OCI-LY1 (cell line): Measurements from ENCODE around the gene OR1F1.

Source experiments
- EZH2 ChIP-seq: fragments of 200-600 bp; sonication (generic), shearing (Covaris generic); IDR thresholded peaks from 2 replicates; pipeline ENCODE4 v1.8.0; 2017; ENCODE audit warnings: borderline replicate concordance, mixed run types, mild to moderate bottlenecking, antibody characterized with exemption, low read length, moderate library complexity, mixed read lengths
- TF ChIP-seq, protein P1 (sequence below): fragments of 200-600 bp; sonication (generic), shearing (Covaris generic); IDR thresholded peaks from 2 replicates; pipeline ENCODE4 v1.5.1; 2017; ENCODE audit warnings: mild to moderate bottlenecking, antibody characterized with exemption, low read length, moderate library complexity, mixed read lengths

DNA sequence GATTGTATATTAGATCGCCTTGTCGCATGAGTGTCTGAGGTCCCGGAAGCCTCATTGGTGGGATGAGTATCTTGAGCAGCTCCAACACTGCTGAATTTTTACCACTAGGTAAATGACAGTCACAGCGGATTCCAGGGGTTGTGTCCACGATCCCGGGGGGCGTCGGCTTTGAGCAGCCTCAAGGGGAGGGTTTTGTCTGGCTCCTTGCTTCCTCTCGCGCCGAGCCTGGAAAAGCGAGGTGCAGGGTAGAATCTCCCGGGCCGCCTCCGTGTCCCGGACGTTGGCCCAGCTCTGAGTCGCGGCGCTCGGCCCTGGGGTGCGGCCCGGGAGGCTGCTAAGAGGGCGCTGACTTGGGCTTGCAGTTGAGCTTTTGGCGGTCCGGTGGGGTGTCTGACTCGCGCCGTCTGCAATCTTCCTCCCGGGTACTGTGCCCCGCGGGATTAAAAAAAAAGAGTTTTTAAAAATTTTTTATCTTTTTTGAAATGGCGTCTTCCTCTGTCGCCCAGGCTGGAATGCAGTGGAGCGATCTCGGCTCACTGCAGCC lies 4.5 kb downstream of the OR1F1 start:
- TF ChIP-seq EZH2 = no peak
- TF ChIP-seq, protein P1, sequence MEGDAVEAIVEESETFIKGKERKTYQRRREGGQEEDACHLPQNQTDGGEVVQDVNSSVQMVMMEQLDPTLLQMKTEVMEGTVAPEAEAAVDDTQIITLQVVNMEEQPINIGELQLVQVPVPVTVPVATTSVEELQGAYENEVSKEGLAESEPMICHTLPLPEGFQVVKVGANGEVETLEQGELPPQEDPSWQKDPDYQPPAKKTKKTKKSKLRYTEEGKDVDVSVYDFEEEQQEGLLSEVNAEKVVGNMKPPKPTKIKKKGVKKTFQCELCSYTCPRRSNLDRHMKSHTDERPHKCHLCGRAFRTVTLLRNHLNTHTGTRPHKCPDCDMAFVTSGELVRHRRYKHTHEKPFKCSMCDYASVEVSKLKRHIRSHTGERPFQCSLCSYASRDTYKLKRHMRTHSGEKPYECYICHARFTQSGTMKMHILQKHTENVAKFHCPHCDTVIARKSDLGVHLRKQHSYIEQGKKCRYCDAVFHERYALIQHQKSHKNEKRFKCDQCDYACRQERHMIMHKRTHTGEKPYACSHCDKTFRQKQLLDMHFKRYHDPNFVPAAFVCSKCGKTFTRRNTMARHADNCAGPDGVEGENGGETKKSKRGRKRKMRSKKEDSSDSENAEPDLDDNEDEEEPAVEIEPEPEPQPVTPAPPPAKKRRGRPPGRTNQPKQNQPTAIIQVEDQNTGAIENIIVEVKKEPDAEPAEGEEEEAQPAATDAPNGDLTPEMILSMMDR = no peak
